Sigmoid colon (tissue), 7 donors: ENCODE results near the gene CASZ1. TPM values are rescaled to one million over a fixed set of nuclear protein-coding genes. Genes with fewer than 3 reads are reported as not detected.

ENCODE experiments used
- DNase-seq: peaks from one replicate; pipeline ENCODE4 v3.0.0-alpha.2; 2019
- H3K27ac ChIP-seq, 4 donors: fragments of 200-600 bp; sonication (generic); one replicate each; pipeline ENCODE4 v1.5.1; 2016 to 2019; ENCODE audit warnings: mild to moderate bottlenecking in 1 of 4
- H3K27me3 ChIP-seq, 3 donors: fragments of 200-600 bp; sonication (generic); one replicate each; pipeline ENCODE4 v1.5.1; 2019; ENCODE audit warnings: mild to moderate bottlenecking in 1 of 3
- H3K36me3 ChIP-seq, 4 donors: fragments of 200-600 bp; sonication (generic); one replicate each; pipeline ENCODE4 v1.5.1; 2016 to 2019
- H3K4me1 ChIP-seq, 4 donors: fragments of 200-600 bp; sonication (generic); one replicate each; pipeline ENCODE4 v1.5.1; 2017 to 2019
- H3K4me3 ChIP-seq, 4 donors: fragments of 200-600 bp; sonication (generic); one replicate each; pipeline ENCODE4 v1.5.1; 2017 to 2019; ENCODE audit warnings: mild to moderate bottlenecking in 2 of 4, moderate library complexity in 1 of 4
- H3K9me3 ChIP-seq, 4 donors: fragments of 200-600 bp in 3 of 4; sonication (generic) in 3 of 4; one replicate each; pipeline versions ENCODE4 v1.5.1 to v1.6.1; 2013 to 2019
- EP300 ChIP-seq, 4 donors: sonication (generic); formaldehyde crosslinking; IDR thresholded peaks; one replicate each; pipeline ENCODE4 v1.6.1; 2017; ENCODE audit warnings: antibody characterized with exemption in 4 of 4
- POLR2A ChIP-seq, 2 donors: fragments of 450-650 bp; IDR thresholded peaks; one replicate each; pipeline ENCODE4 v1.6.1; 2016; ENCODE audit warnings: antibody characterized with exemption in 2 of 2, mild to moderate bottlenecking in 2 of 2, moderate library complexity in 2 of 2
- POLR2AphosphoS5 ChIP-seq, 4 donors: sonication (generic); formaldehyde crosslinking; IDR thresholded peaks; one replicate each; pipeline ENCODE4 v1.6.1; 2017; ENCODE audit warnings: antibody characterized with exemption in 4 of 4
- WGBS, 2 donors: extraction: QIAGEN DNeasy Blood & Tissue Kit; methylation state at CpG; one replicate each; pipeline ENCODE4 v1.1.7; 2013; 5-methylcytosine and 5-hydroxymethylcytosine counted together
- intact Hi-C: fragments of 100-400 bp; cut with DNase I; formaldehyde crosslinking; loops from one replicate; pipeline ENCODE4 v1.15.1; 2023
- polyA plus RNA-seq, 3 donors: library from polyadenylated mRNA; stranded (reverse); fragments of 200-250 nt; gene quantifications; one replicate each; pipeline ENCODE4 v1.2.3, GENCODE V29; 2013
- total RNA-seq, 4 donors: library from RNA; depleted of rRNA; stranded (reverse); fragments of >200 nt; gene quantifications; one replicate each; pipeline ENCODE4 v1.1.0, GENCODE V29; 2016
- TF ChIP-seq, protein P1 (sequence below), 4 experiments: fragments of 450-650 bp in 3 of 4; fragments of 200-600 bp in 1 of 4; IDR thresholded peaks; one replicate each; pipeline ENCODE4 v1.5.1; 2016 to 2019; ENCODE audit warnings: antibody characterized with exemption in 4 of 4, mild to moderate bottlenecking in 3 of 4, moderate library complexity in 2 of 4
- donor health status: healthy with polysubstance abuse.
- donor health status: Bipolar disorder and iron deficiency.
- donor health status: healthy.

The CASZ1 gene
- total and polyA plus RNA-seq, 7 donors: 4.2 to 47.9 (median 23.6) TPM

DNA sequence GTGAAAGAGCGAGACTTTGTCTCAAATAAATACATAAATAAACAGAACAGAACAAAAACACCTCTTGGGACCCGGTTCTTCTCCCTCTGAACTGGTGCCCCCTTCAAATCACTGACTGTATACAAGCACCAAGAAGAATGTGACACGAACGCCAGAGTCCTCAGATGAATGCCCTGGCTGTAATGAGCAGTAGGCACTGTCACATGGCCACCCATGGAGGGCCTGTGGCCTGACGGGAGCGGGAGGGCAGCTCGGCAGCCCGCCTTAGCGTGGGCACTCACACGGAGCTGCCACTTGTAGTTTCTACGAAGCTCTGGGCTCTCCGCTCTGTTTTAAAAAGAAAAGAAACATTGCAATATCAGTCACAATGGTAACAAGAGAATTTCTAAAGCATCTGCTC is 175.7 kb downstream of the CASZ1 start:
- intact Hi-C loops: loop anchor here (10.0 kb wide), 1 partner anchor 234 kb away; no protein-coding TSS in a partner anchor
- whole genome bisulfite sequencing, 2 donors: 96% methylated on average over 12 of the region's 12 CpGs
- H3K4me1 ChIP-seq: no peaks in the 10 kb centered on the region
- no peaks in the 10 kb centered on the region for H3K27me3 ChIP-seq
- no peaks in the 10 kb centered on the region for H3K9me3 ChIP-seq
- peaks cover 0 to 16% (median 4%) of the 10 kb centered on the region in 4 donors for H3K36me3 ChIP-seq
- no peak overlapping the region for H3K27ac ChIP-seq
- peak; percentile 32 for DNase-seq
- H3K4me3 ChIP-seq: no peak overlapping the region
- TF ChIP-seq, protein P1, sequence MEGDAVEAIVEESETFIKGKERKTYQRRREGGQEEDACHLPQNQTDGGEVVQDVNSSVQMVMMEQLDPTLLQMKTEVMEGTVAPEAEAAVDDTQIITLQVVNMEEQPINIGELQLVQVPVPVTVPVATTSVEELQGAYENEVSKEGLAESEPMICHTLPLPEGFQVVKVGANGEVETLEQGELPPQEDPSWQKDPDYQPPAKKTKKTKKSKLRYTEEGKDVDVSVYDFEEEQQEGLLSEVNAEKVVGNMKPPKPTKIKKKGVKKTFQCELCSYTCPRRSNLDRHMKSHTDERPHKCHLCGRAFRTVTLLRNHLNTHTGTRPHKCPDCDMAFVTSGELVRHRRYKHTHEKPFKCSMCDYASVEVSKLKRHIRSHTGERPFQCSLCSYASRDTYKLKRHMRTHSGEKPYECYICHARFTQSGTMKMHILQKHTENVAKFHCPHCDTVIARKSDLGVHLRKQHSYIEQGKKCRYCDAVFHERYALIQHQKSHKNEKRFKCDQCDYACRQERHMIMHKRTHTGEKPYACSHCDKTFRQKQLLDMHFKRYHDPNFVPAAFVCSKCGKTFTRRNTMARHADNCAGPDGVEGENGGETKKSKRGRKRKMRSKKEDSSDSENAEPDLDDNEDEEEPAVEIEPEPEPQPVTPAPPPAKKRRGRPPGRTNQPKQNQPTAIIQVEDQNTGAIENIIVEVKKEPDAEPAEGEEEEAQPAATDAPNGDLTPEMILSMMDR (IDR thresholded peaks at IDR 0.05): no peak

DNA sequence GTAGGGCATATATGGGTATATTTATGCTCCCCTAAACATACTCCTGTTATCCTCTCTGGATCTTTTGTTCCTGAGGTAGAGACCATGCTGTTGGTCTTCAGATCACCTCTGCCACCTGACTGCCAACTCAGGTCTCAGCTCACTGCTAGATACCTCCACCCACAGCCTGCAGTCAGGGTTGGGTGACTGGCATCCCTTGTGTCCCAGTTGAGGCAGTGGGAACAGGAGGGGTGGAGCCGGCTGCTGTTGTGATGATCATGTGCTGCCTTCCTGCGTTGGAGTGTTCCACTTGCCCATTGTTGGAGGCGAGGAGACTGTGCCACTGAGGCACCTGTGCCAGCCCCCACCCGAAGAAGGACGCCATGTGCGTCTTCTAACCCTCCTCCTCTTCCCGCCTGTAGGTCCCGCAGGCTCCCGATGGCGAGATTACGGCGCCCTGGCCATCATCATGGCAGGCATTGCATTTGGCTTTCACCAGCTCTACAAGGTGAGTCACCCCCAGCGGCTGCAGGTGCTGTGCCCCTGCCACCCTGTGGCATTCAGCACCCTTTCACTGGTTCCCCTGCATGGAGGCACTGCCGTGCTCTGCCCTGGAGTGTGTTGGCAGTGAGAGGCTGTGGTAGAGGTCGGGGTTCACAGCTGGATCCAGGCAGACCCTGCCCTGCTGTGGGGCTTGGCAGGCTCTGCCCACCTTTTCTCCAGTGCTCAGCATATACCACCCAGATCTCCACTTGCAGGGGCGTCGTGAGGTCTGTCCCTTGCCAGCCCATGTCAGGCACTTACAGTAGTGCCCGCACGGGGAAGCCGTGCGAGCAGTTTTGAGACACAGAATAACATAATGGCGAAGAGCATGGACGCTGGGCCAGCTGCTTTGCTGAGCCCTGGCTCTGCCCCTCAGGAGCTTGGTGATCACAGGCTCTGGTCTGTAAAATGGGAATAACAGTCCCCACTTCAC is 178.2 kb downstream of the CASZ1 start:
- peak; percentile 42 for DNase-seq
- TF ChIP-seq EP300 (IDR thresholded peaks at IDR 0.05) (no peak), POLR2A (IDR thresholded peaks at IDR 0.05) (no peak)
- H3K27ac ChIP-seq: no peak overlapping the region
- WGBS, 2 donors: 96 to 97% methylated on average over 23 of the region's 23 CpGs
- H3K4me1 ChIP-seq: no peaks in the 10 kb centered on the region
- H3K27me3 ChIP-seq: no peaks in the 10 kb centered on the region
- no peak overlapping the region for H3K4me3 ChIP-seq
- H3K9me3 ChIP-seq: no peaks in the 10 kb centered on the region
- H3K36me3 ChIP-seq: no peaks in the 10 kb centered on the region
- intact Hi-C loops: no loop called here

DNA sequence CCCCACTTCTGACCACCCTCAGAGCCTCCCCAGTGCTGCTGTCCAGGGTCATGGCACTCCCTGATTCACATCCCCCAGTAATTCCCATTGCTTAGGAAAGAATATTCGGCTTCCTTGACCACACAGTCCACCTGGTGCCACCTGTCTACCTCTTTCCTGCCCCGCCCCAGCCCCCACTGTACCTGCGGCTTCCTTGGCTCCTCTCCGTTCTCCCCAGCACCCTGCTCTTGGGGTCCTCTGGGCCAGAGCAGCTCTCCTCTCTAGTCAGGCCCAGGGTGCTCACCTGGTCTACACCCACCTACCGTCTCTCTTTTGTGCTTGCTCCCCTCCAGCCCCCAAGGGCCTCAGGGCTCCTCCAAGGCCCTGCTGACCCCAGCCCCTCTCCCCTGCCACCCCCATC is 179.1 kb downstream of the CASZ1 start:
- no peaks in the 10 kb centered on the region for H3K27me3 ChIP-seq
- H3K9me3 ChIP-seq: no peaks in the 10 kb centered on the region
- 93 to 94% methylated on average over 5 of the region's 5 CpGs for WGBS, 2 donors
- no peaks in the 10 kb centered on the region for H3K36me3 ChIP-seq
- intact Hi-C loops: no loop called here
- no peak overlapping the region for H3K4me3 ChIP-seq
- no peak overlapping the region for H3K27ac ChIP-seq
- no peak for DNase-seq
- TF ChIP-seq POLR2A (IDR thresholded peaks at IDR 0.05) (no peak), POLR2AphosphoS5 (IDR thresholded peaks at IDR 0.05) (no peak), EP300 (IDR thresholded peaks at IDR 0.05) (no peak)
- TF ChIP-seq, protein P1 (IDR thresholded peaks at IDR 0.05): no peak
- no peaks in the 10 kb centered on the region for H3K4me1 ChIP-seq

DNA sequence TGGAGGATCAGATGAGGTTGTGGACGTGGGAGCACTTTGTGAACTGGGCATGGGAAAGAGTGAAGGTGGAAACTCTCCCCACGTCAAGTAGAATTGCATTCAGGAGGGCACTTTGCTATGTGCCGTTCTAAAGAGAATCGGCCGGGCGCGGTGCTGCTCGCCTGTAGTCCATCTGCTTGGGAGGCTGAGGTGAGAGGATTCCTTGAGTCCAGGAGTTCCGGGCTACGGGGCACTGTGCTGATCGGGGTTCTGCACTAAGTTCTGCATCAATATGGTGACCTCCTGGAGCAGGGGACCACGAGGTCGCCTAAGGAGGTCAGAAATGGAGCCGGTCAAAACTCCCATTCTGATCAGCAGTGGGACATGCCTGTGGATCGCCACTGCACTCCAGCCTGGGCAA is 179.8 kb downstream of the CASZ1 start:
- TF ChIP-seq POLR2AphosphoS5 (IDR thresholded peaks at IDR 0.05): no peak
- TF ChIP-seq EP300 (IDR thresholded peaks at IDR 0.05): no peak
- TF ChIP-seq POLR2A (IDR thresholded peaks at IDR 0.05): no peak
- TF ChIP-seq, protein P1 (IDR thresholded peaks at IDR 0.05): no peak
- peak; percentile 35 for DNase-seq
- intact Hi-C loops: no loop called here
- 95% methylated on average over 15 of the region's 15 CpGs for WGBS, 2 donors
- no peaks in the 10 kb centered on the region for H3K27me3 ChIP-seq
- no peaks in the 10 kb centered on the region for H3K36me3 ChIP-seq
- H3K4me1 ChIP-seq: no peaks in the 10 kb centered on the region
- no peaks in the 10 kb centered on the region for H3K9me3 ChIP-seq
- no peak overlapping the region for H3K4me3 ChIP-seq
- H3K27ac ChIP-seq: no peak overlapping the region

DNA sequence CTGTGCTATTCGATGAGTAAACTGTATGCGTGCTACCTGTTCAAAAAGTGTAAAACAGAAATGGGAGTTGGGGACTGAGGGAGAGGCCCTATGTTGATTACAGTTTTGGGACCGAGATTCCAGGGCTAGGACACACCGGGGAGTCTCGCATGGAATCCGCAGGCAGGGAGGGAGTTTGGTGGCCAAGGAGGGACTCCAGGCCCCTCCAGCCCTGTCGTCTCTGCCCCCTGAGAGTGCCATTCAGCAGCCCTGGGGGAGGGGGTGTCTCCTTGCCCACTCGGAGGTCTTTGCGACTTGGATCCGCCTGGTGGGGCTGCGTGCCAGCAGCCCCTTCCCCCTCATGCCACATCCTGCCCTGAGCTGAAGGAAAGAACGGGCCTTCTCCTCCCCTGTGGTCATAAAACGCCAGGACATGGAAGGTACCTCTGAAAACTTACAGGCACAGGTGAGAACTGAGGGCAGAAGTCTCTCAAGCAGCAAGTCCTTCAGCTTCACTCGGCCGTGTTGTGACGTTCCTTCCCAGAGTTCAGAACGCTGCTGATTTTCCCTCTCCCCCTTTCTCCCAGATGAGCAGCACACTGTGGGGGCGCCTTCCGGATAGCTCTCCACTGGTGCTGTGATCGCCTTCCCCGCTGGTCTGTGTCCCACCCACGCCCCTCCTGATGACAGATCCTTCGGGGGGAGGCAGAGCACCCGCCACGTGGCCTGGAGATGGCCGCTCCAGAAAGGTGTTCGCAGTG is 180.3 kb downstream of the CASZ1 start:
- TF ChIP-seq POLR2AphosphoS5 (IDR thresholded peaks at IDR 0.05) (no peak), POLR2A (IDR thresholded peaks at IDR 0.05) (no peak), EP300 (IDR thresholded peaks at IDR 0.05) (no peak)
- TF ChIP-seq, protein P1 (IDR thresholded peaks at IDR 0.05): no peak
- WGBS, 2 donors: 95 to 96% methylated on average over 27 of the region's 27 CpGs
- Histone ChIP-seq H3K4me3 (no peak overlapping the region), H3K27ac (no peak overlapping the region), H3K36me3 (no peaks in the 10 kb centered on the region), H3K4me1 (no peaks in the 10 kb centered on the region), H3K9me3 (no peaks in the 10 kb centered on the region), H3K27me3 (no peaks in the 10 kb centered on the region)
- DNase-seq: peak; percentile 51
- intact Hi-C loops: no loop called here
